ENCODE results near the gene IRAK2. TPM values are rescaled to one million over a fixed set of nuclear protein-coding genes. Genes with fewer than 3 reads are reported as not detected.

The IRAK2 gene
- total and polyA plus RNA-seq, 2 donors (not counting 3 experiments of a cell fraction or from before 2014, with no cell fraction given): 7.9 to 10.0 TPM

DNA sequence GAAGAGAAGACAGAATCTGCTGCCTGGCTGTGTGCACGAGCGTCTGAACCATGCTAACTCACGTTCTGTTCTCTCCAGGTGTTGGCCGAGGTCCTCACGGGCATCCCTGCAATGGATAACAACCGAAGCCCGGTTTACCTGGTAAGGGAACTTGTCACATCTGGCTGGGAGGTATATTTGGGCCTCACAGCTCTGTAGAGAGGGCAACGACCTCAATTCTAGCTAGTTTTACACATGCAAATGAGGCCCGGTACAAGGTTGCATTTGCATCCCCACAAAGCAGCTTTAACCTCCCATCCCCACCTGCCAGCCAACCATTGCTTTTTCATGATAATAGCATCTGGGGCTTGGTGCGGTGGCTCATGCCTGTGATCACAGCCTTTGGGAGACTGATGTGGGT is 61.6 kb downstream of the IRAK2 start:
- no peaks in the 10 kb centered on the region for H3K27me3 ChIP-seq (ENCODE audit: control insufficient read depth in 2 of 2, insufficient read depth in 2 of 2, low read length in 2 of 2)
- BruUV-seq (replicated peaks): no TSS peak
- ChIA-PET CTCF (interaction anchor here (0.8 to 1.4 kb wide), 3 partner anchors 34 to 280 kb away, joined by 3 to 10 read pairs (median 3); no protein-coding TSS in a partner anchor), POLR2A (interaction anchor here (0.6 kb wide), 1 partner anchor 355 kb away, joined by 3 read pairs; no protein-coding TSS in a partner anchor)
- no peaks in the 10 kb centered on the region for H3K79me2 ChIP-seq (ENCODE audit: control insufficient read depth, insufficient read depth, low read length)
- H4K20me1 ChIP-seq (replicated peaks; ENCODE audit: control insufficient read depth, extremely low read depth, insufficient read depth, low read length): no peaks in the 10 kb centered on the region
- no peak for DNase-seq (ENCODE audit: low read depth, low spot score)
- H3K4me2 ChIP-seq (ENCODE audit: insufficient read depth, low read length): no peak overlapping the region
- TF ChIP-seq POLR2AphosphoS5 (IDR thresholded peaks at IDR 0.05; ENCODE audit: insufficient read depth, low read depth, low read length): no peak
- TF ChIP-seq, protein P1, sequence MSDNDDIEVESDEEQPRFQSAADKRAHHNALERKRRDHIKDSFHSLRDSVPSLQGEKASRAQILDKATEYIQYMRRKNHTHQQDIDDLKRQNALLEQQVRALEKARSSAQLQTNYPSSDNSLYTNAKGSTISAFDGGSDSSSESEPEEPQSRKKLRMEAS (IDR thresholded peaks at IDR 0.05; ENCODE audit: insufficient read depth, insufficient read length): no peak
- TF ChIP-seq FOS (IDR thresholded peaks at IDR 0.05; ENCODE audit: borderline replicate concordance, insufficient read depth, low read length): no peak
- H3K4me3 ChIP-seq (replicated peaks in 1 of 3; ENCODE audit: insufficient read depth in 1 of 3, low read depth in 1 of 3, low read length in 3 of 3): no peak overlapping the region
- dilution Hi-C loops (cut with MboI; ENCODE audit: extremely low pct_ligation_motif_present, low sequenced_read_pairs): no loop called here
- intact Hi-C loops (cut with micrococcal nuclease): no loop called here
- no peak overlapping the region for H2AFZ ChIP-seq (ENCODE audit: low read depth, low read length)
- no peak for FAIRE-seq
- no peak overlapping the region for H3K27ac ChIP-seq (ENCODE audit: insufficient read depth, low read depth, low read length)
- H3K9me3 ChIP-seq (replicated peaks; ENCODE audit: control insufficient read depth, insufficient read depth, low read length): no peaks in the 10 kb centered on the region
- no peaks in the 10 kb centered on the region for H3K9me1 ChIP-seq (replicated peaks; ENCODE audit: control insufficient read depth, extremely low read depth, insufficient read depth, low read length)
- H3K9ac ChIP-seq (replicated peaks; ENCODE audit: extremely low read depth, insufficient read depth, low read length): no peak overlapping the region
- peaks cover 44% of the 10 kb centered on the region for H3K4me1 ChIP-seq (ENCODE audit: control insufficient read depth, extremely low read depth, insufficient read depth, low read length)
- H3K36me3 ChIP-seq (ENCODE audit: control insufficient read depth in 2 of 2, extremely low read depth in 1 of 2, insufficient read depth in 2 of 2, low read length in 2 of 2): peaks cover 0 to 2% of the 10 kb centered on the region in 2 experiments

DNA sequence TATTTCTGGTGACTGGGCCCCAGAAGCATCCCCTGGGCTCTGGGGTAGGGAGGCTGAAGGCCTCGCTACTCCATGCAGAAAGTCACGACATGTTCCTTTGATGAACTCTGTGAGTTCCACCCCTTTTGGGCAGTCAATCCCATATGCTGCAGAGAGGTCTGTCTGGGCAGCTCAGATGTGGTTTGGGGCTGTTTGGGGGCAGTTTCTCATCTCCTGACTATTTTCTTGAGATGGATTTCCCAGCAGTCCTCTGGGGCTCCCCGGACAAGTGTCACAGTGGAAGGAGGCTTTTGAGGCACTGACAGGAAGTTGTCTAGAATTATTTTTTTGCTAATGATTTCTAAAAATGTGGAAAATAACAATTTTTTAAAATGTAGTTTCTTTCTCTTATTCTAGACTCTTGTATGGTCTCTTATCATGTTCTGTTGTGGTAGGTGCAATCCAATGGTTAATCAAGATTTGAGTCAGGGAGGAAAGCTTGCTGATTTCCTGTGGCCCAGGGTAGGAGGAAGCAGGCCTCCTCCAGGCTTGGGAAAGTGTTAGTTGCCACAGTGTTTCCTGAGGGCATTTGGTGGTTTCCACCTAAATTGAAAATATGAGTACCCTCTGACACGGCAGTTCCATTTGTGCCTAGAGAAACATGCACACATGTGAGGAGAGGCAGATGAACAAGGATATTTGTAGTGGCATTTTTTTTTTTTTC is 63.7 kb downstream of the IRAK2 start:
- Histone ChIP-seq H2AFZ (ENCODE audit: low read depth, low read length) (no peak overlapping the region), H3K27ac (ENCODE audit: insufficient read depth, low read depth, low read length) (peak overlapping the region; percentile 69), H3K9me1 (replicated peaks; ENCODE audit: control insufficient read depth, extremely low read depth, insufficient read depth, low read length) (no peaks in the 10 kb centered on the region), H3K36me3 (ENCODE audit: control insufficient read depth in 2 of 2, extremely low read depth in 1 of 2, insufficient read depth in 2 of 2, low read length in 2 of 2) (peaks cover 0 to 2% of the 10 kb centered on the region in 2 experiments), H3K27me3 (ENCODE audit: control insufficient read depth in 2 of 2, insufficient read depth in 2 of 2, low read length in 2 of 2) (no peaks in the 10 kb centered on the region), H3K4me3 (replicated peaks in 1 of 3; ENCODE audit: insufficient read depth in 1 of 3, low read depth in 1 of 3, low read length in 3 of 3) (no peak overlapping the region), H4K20me1 (replicated peaks; ENCODE audit: control insufficient read depth, extremely low read depth, insufficient read depth, low read length) (no peaks in the 10 kb centered on the region), H3K9ac (replicated peaks; ENCODE audit: extremely low read depth, insufficient read depth, low read length) (peak overlapping the region; percentile 21), H3K9me3 (replicated peaks; ENCODE audit: control insufficient read depth, insufficient read depth, low read length) (no peaks in the 10 kb centered on the region), H3K79me2 (ENCODE audit: control insufficient read depth, insufficient read depth, low read length) (no peaks in the 10 kb centered on the region), H3K4me2 (ENCODE audit: insufficient read depth, low read length) (peak overlapping the region; percentile 23), H3K4me1 (ENCODE audit: control insufficient read depth, extremely low read depth, insufficient read depth, low read length) (peaks cover 31% of the 10 kb centered on the region)
- FAIRE-seq (peak; percentile 90), DNase-seq (ENCODE audit: low read depth, low spot score) (peak; percentile 96)
- TF ChIP-seq MYC (IDR thresholded peaks at IDR 0.05; ENCODE audit: low read depth, low read length) (peak; percentile 81), FOS (IDR thresholded peaks at IDR 0.05; ENCODE audit: borderline replicate concordance, insufficient read depth, low read length) (peak; percentile 86), GATA2 (IDR thresholded peaks at IDR 0.05; ENCODE audit: insufficient read depth, insufficient read length, low read depth, low read length) (peak; percentile 98), EZH2 (IDR thresholded peaks at IDR 0.05; ENCODE audit: borderline replicate concordance, low read depth, low read length, severe bottlenecking) (no peak), POLR2AphosphoS5 (IDR thresholded peaks at IDR 0.05; ENCODE audit: insufficient read depth, low read depth, low read length) (peak; percentile 94), JUN (IDR thresholded peaks at IDR 0.05; ENCODE audit: borderline replicate concordance, insufficient read depth, insufficient read length, low read depth) (peak; percentile 39), POLR2A (IDR thresholded peaks at IDR 0.05; ENCODE audit: low read depth, low read length) (no peak)
- TF ChIP-seq, protein P2, sequence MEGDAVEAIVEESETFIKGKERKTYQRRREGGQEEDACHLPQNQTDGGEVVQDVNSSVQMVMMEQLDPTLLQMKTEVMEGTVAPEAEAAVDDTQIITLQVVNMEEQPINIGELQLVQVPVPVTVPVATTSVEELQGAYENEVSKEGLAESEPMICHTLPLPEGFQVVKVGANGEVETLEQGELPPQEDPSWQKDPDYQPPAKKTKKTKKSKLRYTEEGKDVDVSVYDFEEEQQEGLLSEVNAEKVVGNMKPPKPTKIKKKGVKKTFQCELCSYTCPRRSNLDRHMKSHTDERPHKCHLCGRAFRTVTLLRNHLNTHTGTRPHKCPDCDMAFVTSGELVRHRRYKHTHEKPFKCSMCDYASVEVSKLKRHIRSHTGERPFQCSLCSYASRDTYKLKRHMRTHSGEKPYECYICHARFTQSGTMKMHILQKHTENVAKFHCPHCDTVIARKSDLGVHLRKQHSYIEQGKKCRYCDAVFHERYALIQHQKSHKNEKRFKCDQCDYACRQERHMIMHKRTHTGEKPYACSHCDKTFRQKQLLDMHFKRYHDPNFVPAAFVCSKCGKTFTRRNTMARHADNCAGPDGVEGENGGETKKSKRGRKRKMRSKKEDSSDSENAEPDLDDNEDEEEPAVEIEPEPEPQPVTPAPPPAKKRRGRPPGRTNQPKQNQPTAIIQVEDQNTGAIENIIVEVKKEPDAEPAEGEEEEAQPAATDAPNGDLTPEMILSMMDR (IDR thresholded peaks at IDR 0.05; ENCODE audit: extremely low read depth in 1 of 2, insufficient read depth in 1 of 2, low read depth in 1 of 2, low read length in 2 of 2): no peak
- TF ChIP-seq, protein P1 (IDR thresholded peaks at IDR 0.05; ENCODE audit: insufficient read depth, insufficient read length): peak; percentile 2
- dilution Hi-C loops (cut with MboI; ENCODE audit: extremely low pct_ligation_motif_present, low sequenced_read_pairs): no loop called here
- intact Hi-C loops (cut with micrococcal nuclease): loop anchor here (1.0 to 2.0 kb wide), 2 partner anchors 20 to 252 kb away; partner anchors contain the start of gene TATDN2
- POLR2A ChIA-PET: no interaction called here
- CTCF ChIA-PET: interaction anchor here (0.8 to 2.5 kb wide), 8 partner anchors 20 to 512 kb away, joined by 3 to 10 read pairs (median 4); partner anchors contain the start of genes CRELD1 and TATDN2
- no TSS peak for BruUV-seq (replicated peaks)
